C1 segment of cervical spinal cord (tissue), 14 donors: ENCODE measurements around the gene RCOR2.
A peak's percentile ranks its signal among the peaks of the same experiment; 100 is the strongest.

Source experiments
- DNase-seq, 14 donors: peaks; one replicate each; lab custom pipeline; 2025; lab: John Stamatoyannopoulos, UW

RCOR2 gene

GRCh38 chr11:63923319-63923718 is 6.4 kb upstream of the RCOR2 start:
- no peak for DNase-seq

DNA sequence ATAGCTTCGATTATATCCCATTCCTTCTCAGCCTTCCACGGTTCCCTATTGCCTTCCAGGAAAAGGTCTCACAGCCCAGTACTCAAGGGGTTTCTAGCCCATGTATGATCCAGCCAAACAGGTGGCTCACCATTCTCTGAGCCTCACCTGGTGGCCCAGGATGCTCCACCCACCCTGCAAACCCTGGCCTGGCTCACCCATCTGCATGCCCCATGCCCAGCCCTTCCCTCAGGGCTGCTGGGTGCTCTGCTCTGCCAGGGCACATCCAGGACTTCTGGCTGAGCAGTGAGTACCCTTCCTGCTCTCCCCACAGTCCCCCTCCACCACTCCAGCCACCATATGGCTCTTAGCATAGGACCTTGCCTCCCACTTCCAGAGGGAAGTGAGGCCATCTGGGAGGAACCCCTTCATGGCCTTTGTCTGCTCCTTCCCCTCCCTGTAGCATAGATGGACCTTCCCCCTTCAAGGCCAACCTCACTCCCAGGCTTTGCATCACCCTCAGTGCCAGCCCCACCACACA is 5.8 kb upstream of the RCOR2 start:
- no peak for DNase-seq

DNA sequence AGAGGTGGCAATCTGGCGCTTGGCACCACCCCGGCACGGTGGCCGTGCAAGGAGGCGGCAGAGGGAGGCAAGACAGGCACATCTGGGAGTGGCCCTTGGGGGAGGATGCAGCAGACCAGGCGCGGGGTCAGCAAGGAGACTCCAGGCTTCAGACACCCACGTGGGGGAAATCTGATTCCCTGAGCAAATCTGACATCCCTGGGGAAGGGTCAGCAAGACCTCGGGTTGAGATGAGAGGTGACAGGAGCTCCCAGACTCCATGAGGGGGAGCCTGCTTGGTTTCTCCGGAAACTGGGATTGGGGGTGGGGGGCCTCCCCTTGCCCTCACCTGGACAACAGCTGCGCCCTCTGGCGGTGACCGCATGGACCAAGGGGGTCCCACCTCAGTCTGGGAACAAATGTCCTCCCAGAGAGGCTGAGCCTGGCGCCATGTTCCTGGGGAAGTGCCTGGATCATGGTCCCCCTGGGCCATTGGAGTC is 4.0 kb upstream of the RCOR2 start:
- DNase-seq, result no peak

DNA sequence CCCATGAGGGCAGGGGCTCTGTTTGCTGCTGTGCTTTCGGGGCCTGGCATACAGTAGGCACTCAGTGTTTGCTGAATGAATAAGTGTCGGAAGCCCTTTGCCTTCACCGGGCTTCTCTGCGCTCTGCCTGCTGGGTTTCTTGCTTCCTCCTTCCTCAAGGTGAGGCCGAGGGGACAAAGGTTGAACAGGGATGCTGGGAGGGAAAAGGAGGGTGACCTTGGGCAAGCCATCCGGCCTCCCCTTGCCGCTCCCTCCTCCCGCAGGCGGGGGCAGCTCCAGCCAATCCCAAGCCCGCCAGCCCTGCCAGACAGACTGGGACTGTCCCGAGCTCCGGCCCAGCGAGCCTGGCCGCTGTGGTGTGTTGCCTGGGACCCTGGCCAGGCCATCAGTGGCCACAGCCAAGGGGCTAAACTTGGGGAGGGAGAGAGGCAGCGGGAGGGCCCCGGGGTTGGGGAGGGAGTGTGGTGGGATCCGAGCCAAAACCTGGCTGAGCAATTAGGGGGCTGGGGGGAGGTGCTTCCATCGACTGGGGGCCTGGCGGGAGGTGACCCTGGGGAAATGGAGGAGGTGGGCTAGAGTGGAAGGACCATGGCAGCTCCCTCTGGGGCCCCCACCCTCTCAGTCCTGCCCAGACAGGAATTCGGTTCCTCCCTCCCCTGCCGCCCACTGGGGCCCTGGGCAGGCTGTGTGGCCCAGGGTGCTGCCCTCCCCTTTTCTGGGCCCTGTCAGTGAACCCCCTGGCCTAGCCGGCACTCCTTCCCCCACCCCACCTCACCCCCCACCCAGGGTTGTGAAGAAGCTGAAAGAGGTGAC is 3.4 kb upstream of the RCOR2 start:
- DNase-seq, result peak in 12 of 14 donors; percentile 36 to 81 (median 62)

DNA sequence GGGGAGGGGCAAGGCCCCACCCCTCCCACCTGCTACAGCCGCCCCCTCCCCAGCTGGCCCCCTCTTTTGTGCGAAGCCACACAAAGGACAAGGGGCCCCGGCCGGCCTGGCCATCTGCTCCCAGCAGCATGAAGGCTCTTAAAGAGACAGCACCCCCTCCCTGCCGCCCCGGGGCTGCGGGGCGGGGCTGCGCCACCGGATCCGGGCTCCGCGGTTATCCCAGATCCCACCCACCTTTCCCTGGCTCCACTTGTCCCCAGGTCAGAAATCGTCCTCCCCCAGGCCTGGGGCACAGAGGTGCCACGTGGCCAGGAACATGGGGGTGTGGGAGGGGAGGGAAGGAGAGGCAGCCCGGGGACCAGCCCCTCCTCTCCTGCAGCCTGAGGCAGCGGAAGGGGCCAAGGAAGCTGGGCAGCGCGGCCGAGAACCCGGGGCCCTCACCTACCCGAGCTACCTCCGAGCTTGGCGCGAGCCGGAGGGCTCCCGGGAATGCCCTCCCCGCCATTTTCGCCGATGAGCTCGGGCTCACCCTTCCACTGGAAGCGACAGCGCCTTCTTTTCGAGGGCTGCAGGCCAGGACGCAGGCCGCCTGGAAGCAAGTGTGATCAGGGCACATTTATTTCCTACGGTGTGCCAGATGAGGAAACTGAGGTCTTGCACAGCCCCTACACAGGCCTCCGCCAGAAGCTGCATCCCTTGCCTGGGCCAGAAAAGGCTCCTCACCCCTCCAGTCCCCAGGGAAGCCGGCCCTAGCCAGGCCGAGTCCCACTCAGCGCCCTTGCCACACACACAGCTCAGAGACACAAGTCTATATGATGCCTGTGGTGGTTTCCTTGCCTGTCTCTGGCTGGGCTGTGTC is 2.5 kb upstream of the RCOR2 start:
- DNase-seq, result peak in 11 of 14 donors; percentile 38 to 70 (median 60)

DNA sequence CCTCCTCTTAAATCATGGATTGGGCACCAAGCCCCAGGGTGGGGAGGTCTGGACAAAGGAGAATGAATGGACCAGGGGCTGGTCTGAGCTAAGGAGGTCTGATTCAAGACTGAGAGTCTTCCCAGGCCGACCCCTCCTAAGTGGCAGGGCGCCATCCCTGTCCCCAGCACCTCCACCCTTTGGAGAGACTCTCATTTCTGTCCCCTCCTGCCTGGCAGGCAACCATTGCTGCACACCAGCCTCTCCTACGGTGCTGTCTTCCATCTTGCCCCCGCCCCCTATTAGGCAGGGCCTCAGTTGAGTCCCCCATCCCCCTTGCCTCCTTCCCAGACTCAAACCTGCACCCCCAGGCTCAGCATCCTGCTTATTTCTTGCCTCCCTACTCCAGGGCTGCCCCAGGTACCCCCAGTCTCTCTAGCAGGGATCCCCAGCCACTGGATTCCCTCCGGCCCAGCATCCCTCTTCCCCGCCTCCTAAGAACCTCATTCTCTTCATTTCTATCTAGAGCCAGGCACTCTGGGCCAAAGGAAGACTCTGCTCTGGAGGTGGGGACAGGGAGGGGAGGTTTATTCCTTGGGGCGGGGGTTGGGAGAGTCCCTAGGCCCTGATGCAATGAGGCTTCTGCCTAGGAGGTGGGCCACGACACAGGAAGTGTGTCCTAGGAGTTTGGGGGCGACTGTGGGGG is 1.7 kb upstream of the RCOR2 start:
- peak in 5 of 14 donors; percentile 47 to 63 (median 55) for DNase-seq

GRCh38 chr11:63917692-63918506 is 935 bp upstream of the RCOR2 start:
- peak in 11 of 14 donors; percentile 54 to 85 (median 72) for DNase-seq

GRCh38 chr11:63915961-63916836 is 765 bp downstream of the RCOR2 start:
- peak in 6 of 14 donors; percentile 20 to 56 (median 40) for DNase-seq

DNA sequence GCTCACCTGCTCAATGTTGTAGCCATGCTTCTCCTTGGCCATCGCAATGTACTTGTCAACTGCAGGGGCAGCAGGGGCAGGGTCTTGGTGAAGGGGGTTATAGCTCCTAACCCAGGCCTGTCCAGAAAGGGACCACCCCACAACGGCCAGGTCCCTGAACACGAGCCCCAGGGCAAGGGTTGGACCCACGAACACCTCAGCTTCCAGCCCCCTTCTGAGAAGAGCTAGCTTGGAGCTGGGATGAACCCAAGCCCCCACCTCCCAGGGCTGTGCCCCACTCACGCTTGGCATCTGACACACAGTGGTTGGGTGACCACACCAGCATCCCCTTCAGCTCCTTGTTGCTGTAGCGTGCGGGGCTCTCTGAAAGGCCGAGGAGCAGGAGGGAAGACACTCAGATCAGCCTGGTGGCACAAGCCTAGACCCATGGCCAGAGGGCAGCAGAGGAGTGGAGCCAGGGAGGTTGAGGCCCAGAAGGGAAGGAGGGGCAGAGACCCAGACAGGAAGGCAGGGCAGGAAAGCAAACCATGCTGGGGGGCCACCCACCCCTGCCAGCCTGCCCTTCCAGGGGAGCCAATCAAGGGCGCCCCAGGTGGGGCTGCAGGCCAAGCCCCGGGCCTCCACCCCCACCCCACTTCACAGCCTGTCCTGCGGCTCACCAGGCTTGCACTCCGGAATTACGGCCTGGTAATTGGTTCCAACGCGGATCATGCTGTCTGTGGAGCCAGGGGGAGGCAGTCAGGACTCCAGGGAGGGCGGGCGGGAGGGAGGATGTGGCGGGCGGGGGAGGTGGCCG is 1.9 kb downstream of the RCOR2 start:
- DNase-seq, result peak in 1 of 14 donors; percentile 41

GRCh38 chr11:63913866-63914830 is 2.8 kb downstream of the RCOR2 start:
- no peak for DNase-seq

DNA sequence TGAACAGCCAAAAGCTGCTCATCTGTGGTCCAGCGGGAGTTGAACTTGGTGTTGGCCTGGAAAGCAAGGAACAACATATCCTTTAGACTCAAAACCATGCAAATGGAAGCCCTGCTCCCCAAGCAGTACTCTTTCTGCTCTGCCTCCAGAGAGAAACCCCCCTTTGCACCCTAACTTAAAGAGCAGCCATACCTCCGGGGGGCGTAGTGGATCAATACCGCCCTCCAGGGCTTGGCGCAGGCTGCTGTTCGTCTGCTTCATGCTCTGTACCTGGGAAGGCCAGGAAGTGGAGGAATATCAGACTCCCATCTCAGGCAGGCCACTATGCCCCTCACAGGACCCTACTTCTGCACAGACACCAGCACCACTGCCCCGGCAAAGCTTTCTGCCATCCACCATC is 4.3 kb downstream of the RCOR2 start:
- no peak for DNase-seq

GRCh38 chr11:63911876-63912275 is 5.1 kb downstream of the RCOR2 start:
- no peak for DNase-seq

- no peak for DNase-seq
These were observed 5.5 kb downstream of the RCOR2 start for GRCh38 chr11:63911440-63911839.

DNA sequence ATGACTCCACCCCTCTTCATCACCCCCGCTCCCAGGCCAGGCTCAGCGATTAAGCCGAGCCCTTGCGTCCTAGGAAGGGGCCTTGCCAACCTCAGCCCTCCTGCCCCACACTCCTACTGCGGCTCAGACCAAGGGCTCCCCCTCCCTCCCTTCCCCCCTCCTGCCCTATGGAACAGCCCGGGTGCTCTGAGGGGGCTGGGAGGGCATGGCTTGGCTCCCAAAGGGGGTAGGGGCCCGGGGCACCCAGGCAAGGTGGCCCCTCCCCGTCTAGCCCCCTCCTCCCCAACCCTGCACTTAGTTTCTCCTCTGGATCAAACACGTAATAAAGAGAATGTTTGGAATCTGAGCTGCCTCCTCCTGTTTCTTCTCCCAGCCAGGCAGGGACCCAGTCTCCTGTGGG is 6.3 kb downstream of the RCOR2 start:
- DNase-seq, result no peak

GRCh38 chr11:63909591-63910506 is 7.1 kb downstream of the RCOR2 start:
- DNase-seq, result no peak

DNA sequence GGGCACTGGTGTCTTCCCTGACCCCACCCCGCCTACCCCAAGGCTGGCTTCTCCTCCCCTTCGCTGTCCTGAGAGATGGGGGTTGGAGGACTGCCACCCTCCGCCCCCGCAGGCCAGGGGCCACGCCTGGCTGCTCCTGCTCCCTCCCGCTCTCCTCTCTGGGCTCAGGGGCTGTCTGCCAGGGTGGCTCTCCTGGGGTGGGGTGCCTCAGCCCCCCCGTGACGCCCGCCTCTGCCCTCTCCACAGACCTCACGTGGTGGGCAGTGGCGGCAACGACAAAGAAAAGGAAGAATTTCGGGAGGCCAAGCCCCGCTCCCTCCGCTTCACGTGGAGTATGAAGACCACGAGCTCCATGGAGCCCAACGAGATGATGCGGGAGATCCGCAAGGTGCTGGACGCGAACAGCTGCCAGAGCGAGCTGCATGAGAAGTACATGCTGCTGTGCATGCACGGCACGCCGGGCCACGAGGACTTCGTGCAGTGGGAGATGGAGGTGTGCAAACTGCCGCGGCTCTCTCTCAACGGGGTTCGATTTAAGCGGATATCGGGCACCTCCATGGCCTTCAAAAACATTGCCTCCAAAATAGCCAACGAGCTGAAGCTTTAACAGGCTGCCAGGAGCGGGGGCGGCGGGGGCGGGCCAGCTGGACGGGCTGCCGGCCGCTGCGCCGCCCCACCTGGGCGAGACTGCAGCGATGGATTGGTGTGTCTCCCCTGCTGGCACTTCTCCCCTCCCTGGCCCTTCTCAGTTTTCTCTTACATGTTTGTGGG is 8.1 kb downstream of the RCOR2 start:
- peak in 4 of 14 donors; percentile 27 to 50 (median 38) for DNase-seq
